ENCODE measurements around the gene VEZT. TPM values are rescaled to one million over a fixed set of nuclear protein-coding genes. Genes with fewer than 3 reads are reported as not detected.

VEZT gene
- total and polyA plus RNA-seq, 8 donors, result 14.9 to 44.5 (median 30.0) TPM

GRCh38 chr12:95248095-95248494, 30.5 kb downstream of the VEZT start:
- ATAC-seq, result no peak

GRCh38 chr12:95248604-95249360, 31.2 kb downstream of the VEZT start:
- FAIRE-seq, result no peak
- intact Hi-C loops (cut with DNase I), result no loop called here
- 93% methylated on average over 8 of the region's 8 CpGs for WGBS, 2 donors

More at GRCh38 chr12:95248095-95248494, 30.5 kb downstream of the VEZT start:
- TF ChIP-seq CTCF (IDR thresholded peaks at IDR 0.05), result no peak
- H3K36me3 ChIP-seq, result peaks cover 0 to 10% (median 2%) of the 10 kb centered on the region in 3 donors
- DNase-seq (no peak), FAIRE-seq (no peak)
- no peaks in the 10 kb centered on the region for H3K9me3 ChIP-seq
- H3K27me3 ChIP-seq, result no peaks in the 10 kb centered on the region
- H3K4me3 ChIP-seq, result no peak overlapping the region
- intact Hi-C loops (cut with DNase I), result no loop called here
- WGBS, 2 donors, result 67 to 71% methylated on average over 1 of the region's 1 CpG
- no peak overlapping the region for H3K27ac ChIP-seq
- H3K4me1 ChIP-seq, result peaks cover 0 to 13% (median 0%) of the 10 kb centered on the region in 3 donors

GRCh38 chr12:95253386-95253785, 35.8 kb downstream of the VEZT start:
- intact Hi-C loops (cut with DNase I), result no loop called here
- H3K4me1 ChIP-seq, result peaks cover 0 to 10% (median 0%) of the 10 kb centered on the region in 3 donors
- FAIRE-seq, result no peak
- ATAC-seq, result no peak
- no peak overlapping the region for H3K4me3 ChIP-seq
- no peaks in the 10 kb centered on the region for H3K9me3 ChIP-seq
- no peak for DNase-seq
- no peaks in the 10 kb centered on the region for H3K27me3 ChIP-seq
- no peak for TF ChIP-seq CTCF (IDR thresholded peaks at IDR 0.05)
- H3K27ac ChIP-seq, result peak overlapping the region in 1 of 4 donors; percentile 4
- H3K36me3 ChIP-seq, result peaks cover 0 to 46% (median 24%) of the 10 kb centered on the region in 3 donors

More at GRCh38 chr12:95248604-95249360, 31.2 kb downstream of the VEZT start:
- no peak for DNase-seq
- H3K27me3 ChIP-seq, result no peaks in the 10 kb centered on the region
- no peak for ATAC-seq
- TF ChIP-seq CTCF (IDR thresholded peaks at IDR 0.05), result no peak
- H3K9me3 ChIP-seq, result no peaks in the 10 kb centered on the region
- no peak overlapping the region for H3K4me3 ChIP-seq
- peaks cover 0 to 13% (median 0%) of the 10 kb centered on the region in 3 donors for H3K4me1 ChIP-seq
- H3K27ac ChIP-seq, result no peak overlapping the region
- H3K36me3 ChIP-seq, result peaks cover 0 to 17% (median 6%) of the 10 kb centered on the region in 3 donors

- ATAC-seq, result no peak
- Histone ChIP-seq H3K4me1 (peaks cover 0 to 10% (median 5%) of the 10 kb centered on the region in 3 donors), H3K27ac (no peak overlapping the region), H3K4me3 (no peak overlapping the region), H3K36me3 (peaks cover 0 to 41% (median 24%) of the 10 kb centered on the region in 3 donors), H3K27me3 (no peaks in the 10 kb centered on the region), H3K9me3 (no peaks in the 10 kb centered on the region)
- intact Hi-C loops (cut with DNase I), result no loop called here
- FAIRE-seq, result no peak
- 87 to 88% methylated on average over 3 of the region's 3 CpGs for WGBS, 2 donors
- no peak for DNase-seq
- no peak for TF ChIP-seq CTCF (IDR thresholded peaks at IDR 0.05)
Observed at GRCh38 chr12:95257541-95257940, 39.9 kb downstream of the VEZT start.

GRCh38 chr12:95258151-95258550, 40.5 kb downstream of the VEZT start:
- no peak for FAIRE-seq
- H3K36me3 ChIP-seq, result peaks cover 0 to 40% (median 23%) of the 10 kb centered on the region in 3 donors

More at GRCh38 chr12:95258151-95258550, 40.5 kb downstream of the VEZT start:
- Histone ChIP-seq H3K9me3 (no peaks in the 10 kb centered on the region), H3K4me1 (peaks cover 0 to 10% (median 5%) of the 10 kb centered on the region in 3 donors), H3K27me3 (no peaks in the 10 kb centered on the region), H3K4me3 (no peak overlapping the region), H3K27ac (no peak overlapping the region)
- WGBS, 2 donors, result 96 to 98% methylated on average over 2 of the region's 2 CpGs
- DNase-seq (no peak), ATAC-seq (no peak)
- TF ChIP-seq CTCF (IDR thresholded peaks at IDR 0.05), result no peak
- intact Hi-C loops (cut with DNase I), result no loop called here
